Stimulated activated CD4-positive, alpha-beta T cell treated with anti-CD3 and anti-CD28 coated beads, Interleukin-12 subunit alpha, Interleukin-12 subunit beta, amount 100 ng/mL, for 24 hours (primary cell): ENCODE measurements around the gene RNPS1.
"Not testable (repeated sequence)": the region's sequence is repeated elsewhere in the genome, so short reads cannot be mapped to it uniquely, and the experiment has no call there.

Experiments used
- DNase-seq, 2 experiments: peaks; one replicate each; pipeline ENCODE4 v3.0.0-alpha.2; 2020; ENCODE audit warnings: low read depth in 2 of 2

RNPS1 gene

DNA sequence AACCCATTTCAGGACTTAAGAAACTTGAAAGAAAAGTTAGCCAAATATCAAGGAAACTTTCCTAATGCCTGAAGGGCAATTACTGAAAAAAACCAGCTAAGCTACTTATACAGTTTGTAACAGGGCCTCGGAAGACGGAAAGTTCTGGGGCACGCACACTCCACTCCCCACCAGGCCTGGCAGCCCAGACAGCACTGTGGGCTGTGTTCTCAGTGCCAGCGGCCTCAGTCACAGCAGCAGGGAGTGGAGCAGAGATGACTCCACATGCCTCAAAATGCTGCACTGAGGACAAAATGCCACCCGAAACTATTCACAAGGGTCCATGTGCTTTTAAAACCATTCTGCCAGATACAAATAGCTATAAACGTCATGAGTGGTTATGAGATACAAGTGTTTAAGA is 10.2 kb downstream of the RNPS1 start:
- DNase-seq, result no peak

DNA sequence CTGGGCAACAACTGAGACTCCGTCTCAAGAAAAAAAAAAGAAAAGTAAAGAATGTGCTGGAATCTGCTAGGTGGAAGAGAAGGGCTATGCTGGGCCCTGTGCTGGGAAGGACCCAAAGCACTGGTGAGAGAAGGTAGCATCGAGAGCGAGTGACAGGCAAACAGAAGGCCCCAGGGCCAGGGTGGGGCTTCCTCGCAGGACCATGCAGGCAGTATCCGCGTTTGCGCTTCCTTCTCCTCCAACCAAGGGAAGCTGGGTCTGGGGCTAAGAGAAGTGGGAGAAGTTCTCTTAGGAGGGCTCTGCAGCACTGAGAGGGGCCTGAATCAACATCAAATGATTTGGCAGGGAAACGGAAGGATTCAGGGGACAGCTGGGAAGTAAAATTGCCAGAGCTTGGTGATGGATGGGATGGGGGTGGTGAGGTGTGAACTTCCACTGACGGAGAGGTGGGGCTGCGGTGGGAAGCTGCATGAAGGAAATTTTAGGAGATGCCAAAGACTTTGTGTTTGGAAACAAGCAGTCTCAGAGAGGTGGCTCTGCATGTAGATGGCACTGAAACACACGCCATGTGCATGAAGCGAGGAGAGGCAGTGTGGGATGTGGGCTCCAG is 11.3 kb downstream of the RNPS1 start:
- DNase-seq, result no peak

DNA sequence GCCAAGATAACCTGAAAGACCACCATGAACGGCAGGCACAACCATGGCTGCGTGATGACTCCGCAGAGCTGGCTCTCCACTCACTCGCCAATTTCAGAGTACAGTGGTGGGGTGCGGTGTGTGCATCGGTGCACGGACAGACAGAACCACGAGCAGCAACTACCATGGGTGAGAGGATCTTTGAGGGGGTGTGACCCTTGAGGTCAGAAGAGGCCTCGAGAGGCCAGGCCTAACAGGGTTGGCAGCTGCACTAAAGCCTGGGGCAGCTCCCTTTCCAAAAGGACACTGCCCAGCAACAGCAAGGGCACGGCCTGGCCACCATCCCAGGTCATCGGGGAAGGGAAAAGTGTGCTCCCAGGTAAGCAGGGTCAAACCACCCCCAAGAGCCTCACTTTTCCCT is 14.6 kb downstream of the RNPS1 start:
- DNase-seq, result no peak

DNA sequence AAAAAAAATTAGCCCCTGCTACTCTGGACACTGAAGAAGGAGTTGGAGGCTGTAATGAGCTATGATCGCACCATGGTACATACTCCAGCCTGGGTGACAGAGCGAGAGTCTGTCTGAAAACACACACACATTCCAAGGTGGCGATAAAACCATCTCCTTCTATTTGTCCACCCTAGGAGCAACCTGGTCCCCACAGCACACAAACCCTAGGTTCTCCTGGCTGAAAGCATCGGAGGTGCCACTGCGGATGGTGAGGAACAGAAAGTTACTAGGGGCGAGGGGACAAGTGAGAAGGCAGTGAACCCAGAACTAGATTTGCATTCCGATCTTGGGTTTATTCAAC is 15.1 kb downstream of the RNPS1 start:
- no peak for DNase-seq

DNA sequence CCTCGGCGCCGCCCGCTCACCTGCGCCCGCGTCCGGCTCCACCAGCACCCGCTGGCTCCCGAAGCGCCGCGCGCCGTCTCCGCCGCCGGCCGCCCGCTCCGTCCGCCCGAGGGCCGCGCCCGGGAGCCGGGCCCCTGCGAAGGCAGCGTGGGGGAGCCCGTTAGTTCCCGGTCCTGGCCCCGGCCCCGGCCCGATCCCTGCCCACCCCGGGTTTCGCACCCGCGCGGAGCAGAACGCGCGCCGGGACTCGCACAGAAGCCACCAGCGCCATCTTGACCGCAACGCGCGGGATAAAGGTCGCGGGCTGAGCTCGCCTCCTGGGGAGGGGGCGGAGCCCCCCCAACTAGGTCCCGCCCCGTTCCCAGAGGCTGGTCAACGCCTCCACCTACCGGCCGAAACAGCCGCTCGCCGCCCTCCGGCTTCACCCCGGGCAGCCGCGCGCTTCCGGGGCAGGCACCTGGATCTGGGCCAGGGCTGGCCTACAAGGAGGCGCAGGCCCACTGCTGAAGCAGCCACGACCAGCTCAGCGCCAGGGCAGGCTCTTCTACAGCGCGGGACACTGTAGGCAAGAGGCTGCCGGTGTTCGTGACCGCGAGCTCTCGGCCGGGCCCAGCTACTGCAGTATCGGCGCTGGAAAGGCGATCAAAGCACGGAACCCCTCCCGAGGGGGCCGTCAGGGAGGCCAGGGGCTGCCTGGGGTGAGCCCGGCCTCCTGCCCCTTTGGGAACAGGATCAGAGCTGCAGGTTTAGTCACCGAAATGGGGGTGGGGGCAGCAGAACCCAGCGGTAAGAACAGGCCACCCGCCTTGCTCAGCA is 16.4 kb downstream of the RNPS1 start, which contains the start of gene ECI1:
Gene ECI1 (minus strand): TSS at position 292 of the 816 bp plus-strand sequence. CDS start 21 bp downstream, at position 271.
- DNase-seq, result peak; percentile 55 to 85

DNA sequence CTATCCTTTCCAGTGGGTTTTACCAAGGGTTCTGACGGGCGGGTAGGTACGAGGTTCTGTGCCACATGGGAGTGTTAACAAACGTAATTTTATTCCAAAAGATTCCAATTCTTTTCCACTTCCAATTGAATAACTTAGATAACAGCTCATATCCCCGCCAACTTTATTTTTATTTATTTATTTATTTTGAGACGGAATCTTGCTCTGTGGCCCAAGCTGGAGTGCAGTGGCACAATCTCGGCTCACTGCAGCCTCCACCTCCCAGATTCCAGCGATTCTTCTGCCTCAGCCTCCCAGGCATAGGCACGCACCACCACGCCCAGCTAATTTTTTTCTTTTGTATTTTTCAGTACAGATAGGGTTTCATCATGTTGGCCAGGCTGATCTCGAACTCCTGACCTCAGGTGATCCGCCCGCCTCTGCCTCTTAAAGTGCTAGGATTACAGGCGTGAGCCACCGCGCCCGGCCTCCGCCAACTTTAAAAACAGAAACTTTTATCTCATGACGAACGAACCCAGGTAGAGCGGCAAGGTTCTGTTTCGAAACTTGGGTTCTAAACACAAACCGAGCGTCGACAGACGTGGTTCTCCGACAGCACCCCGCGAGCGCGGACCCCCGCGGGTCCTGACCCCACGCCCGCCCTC is 17.2 kb downstream of the RNPS1 start:
- no peak for DNase-seq

DNA sequence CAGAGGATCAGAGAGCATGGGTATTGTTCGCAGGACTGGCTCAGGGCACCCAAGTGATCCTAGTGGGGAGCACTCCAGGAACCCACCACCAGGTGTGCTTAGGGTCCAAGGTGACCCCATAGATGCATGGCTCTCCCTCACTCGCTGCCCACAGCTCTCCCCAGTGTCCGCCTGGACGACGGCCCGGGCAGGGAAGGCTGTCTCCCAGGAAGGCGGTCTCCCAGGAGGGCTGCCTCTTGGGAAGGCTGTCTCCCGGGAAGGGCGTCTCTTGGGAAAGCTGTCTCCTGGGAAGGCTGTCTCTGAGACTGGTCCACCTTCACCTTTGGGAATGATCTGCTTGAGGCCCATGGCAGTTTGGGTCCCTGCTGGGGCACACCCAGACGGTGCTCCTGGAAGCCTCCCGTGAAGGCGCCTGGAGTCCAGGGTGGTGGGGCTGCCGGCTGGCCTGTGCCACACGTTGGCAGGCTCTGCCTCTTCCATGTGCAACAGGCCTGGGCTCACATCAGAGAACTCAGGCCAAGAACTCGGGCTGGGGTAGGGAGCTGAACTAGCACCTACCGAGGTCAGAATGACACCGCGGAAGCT is 21.5 kb downstream of the RNPS1 start:
- no peak for DNase-seq

DNA sequence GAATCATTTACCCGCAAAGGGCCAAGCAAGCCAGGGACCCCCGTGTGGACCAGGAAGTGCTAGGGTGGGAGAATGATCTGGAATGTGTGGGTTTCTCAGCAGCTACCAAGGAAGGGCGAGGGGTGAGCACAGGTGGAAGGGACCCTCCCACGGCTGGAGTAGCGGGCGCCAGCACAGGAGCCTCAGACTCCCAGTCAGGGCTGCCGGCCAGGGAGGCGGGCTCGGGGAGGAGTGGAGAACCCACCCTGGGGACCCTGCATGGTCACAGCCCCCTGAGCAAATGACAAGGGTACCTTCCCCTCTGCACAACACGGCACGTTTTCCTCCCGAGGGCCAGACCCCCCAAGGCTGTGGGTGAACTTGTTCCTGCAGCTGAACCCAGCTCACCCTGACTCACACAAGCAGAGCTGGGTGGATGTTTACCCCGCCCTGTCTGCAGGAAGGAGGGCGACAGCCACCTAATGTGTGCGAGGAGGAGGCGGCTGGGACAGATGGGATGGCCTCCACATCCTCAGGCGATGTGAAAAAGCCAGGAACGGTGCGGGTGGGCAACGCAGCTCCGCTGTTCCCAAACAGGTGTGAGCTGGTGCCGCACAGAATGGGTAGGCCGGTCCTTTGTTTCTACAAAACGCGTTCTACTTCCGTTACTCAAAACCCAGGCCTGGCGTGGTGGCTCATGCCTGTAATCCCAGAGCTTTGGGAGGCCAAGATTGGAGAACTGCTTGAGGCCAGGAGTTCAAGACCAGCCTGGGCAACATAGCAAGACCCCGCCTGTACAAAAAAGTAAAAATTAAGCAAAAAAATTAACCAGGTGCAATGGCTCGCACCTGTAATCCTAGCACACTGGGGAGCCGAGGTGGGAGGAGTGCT is 22.8 kb downstream of the RNPS1 start:
- no peak for DNase-seq

DNA sequence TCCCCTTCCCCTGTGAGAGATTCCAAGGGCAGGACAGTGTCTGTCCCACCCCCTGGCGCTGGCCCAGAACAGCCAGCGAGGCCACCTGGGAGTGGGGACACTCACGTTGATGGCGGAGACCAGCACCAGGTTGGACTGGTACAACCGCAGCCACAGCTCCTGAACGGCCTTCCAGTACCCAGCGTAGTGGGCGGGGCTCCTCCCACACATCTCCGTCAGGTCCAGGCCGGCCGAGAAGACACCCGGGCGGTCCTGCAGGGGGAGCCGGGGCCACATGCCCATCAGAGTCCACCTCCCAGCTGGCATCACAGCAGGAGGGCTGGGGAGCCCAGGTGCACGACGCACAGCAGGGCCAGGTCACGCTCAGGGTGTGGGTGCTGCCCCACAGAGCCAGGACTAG is 23.6 kb downstream of the RNPS1 start:
- no peak for DNase-seq

DNA sequence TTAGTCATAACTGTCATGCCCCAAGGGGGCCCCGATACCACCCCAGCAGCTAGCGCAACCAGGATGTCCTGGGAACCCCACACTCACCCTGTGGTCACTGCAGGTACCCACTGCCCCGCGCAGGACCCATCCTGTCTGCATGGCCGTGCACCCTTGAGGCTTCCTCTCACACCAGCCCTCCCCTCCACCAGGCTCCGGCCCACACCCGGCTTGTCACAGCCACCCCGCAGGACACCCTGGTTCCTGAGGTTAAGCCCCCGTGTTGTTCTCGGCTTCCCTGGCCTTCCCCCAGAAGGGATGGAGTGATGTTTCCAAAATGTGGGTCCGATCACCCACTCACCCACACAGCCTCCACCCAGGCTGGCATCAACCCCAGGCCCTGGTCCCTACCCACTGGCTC is 24.1 kb downstream of the RNPS1 start:
- DNase-seq, result no peak

DNA sequence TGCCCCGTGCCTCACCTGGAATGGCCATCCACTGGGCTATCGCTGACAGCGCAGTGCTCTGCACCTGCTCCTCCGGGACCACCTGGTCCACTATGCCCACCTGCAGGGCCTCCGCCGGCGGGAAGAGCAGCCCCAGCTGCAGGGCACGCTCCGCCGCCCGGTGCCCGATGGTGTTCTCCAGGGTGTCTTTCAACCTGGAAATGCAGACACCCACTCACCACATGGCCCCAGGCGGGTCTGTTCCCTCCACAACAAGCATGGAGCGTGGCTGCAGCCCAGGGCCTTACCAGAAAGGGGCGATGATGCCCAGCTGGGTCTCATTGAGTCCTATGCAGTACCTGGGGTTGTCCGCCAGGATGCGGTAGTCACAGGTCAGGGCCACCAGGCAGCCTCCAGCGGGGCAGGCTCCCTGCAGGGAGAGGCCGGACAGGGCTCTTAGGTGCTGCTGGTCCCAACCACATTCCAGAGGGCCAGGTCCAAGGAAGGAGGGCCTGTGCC is 24.8 kb downstream of the RNPS1 start:
- DNase-seq, result no peak

DNA sequence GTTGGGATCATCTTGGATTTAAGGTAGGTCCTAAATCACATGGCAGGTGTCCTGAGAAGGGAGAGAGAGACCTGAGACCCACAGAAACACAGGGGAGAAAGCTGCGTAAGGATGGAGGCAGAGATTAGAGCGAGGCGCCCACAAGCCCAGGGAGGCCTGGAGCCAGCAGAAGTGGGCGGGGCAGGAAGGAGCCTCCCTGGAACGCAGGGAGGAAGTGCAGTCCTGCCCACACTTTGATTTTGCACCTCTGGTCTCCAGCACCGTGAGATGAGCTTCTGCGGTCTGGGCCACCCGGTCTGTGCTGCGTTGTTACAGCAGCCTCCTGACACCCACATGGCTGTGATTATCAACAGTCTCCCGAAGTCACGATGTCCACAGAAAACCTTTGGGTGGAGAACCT is 25.3 kb downstream of the RNPS1 start:
- DNase-seq, result no peak

DNA sequence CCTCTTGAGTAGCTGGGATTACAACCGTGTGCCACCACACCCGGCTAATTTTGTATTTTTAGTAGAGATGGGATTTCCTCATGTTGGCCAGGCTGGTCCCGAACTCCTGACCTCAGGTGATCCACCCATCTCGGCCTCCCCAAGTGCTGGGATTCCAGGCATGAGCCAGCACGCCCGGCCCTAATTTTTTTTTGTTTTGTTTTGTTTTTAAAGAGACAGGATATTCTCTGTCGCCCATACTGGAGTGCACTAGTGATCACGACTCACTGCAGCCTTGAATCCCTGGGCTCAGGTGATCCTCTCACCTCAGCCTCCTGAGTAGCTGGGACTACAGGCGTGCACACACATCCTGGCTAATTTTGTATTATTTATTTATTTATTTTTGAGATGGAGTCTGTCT is 27.6 kb downstream of the RNPS1 start:
- not testable (repeated sequence) for DNase-seq

DNA sequence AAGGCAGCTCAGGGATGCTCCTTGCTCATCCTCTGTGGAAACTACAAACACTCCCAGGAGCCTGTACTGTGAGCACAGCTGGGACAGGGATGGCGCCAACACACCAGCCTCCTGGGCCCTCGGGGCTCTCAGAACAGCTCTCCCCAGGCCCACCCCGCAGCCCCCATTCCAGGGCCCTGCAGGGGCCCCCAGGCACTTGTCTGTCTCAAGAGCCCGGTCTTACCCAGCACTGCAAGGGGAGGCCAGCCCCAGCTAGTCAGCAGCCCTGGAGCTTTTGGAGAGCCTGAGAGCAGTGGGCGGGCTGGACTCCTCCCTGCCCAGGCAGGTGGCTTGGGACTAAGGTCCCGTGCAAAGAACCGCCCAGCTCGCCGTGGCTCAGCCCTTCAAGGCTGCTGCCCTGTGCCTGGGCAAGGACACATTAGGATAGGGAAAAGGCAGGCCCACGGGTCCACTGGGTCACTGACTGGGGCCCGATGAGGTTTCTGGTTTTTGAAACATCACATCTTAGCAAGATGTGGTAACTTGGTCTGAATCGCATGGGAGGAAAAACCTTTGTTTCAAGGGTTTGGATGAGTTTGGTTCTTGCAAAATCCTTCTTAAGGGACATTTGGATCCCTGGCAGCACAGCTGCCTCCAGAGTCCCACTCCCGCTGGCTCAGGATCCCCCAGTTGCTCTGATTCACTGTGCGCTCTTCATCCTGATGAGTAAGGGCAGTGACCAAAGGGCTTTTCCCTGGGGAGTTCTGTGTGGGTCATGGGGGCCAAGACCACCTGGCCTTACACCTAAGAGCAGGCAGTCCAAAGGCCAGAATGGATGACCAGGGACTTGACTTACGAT is 28.9 kb downstream of the RNPS1 start:
- DNase-seq, result no peak

DNA sequence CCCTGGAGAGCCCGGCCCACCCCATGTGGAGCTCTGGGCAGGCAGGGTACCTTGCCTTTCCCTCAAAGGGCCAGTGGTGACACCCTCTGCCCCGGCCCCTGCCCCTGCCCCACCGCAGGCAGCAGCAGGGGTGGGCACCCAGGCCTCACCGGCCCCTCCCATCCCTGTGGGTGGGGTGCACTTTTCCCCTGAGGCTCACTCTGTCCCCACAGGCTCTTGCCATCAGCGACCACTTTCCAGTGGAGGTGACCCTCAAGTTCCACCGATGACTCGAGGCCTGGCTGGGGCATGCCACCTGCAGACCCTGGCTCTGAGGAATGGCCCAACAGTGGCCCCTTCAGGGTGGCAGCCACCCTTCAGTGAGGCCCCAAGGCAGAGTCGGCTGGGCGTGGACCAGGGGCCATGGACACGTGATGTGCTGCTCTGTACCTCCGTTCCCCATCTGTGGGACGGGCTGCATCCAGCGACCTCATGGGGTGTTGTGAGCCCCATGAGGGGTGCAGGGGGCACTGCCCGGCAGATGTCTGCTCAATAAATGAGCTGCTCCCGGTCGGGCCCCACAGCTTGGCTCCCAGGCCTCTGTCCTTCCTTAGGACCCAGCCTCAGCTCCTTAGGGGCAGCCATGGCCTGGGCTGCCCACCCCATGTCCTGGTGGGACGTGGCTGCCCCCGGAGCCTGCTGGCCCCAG is 29.6 kb downstream of the RNPS1 start:
- DNase-seq, result no peak

DNA sequence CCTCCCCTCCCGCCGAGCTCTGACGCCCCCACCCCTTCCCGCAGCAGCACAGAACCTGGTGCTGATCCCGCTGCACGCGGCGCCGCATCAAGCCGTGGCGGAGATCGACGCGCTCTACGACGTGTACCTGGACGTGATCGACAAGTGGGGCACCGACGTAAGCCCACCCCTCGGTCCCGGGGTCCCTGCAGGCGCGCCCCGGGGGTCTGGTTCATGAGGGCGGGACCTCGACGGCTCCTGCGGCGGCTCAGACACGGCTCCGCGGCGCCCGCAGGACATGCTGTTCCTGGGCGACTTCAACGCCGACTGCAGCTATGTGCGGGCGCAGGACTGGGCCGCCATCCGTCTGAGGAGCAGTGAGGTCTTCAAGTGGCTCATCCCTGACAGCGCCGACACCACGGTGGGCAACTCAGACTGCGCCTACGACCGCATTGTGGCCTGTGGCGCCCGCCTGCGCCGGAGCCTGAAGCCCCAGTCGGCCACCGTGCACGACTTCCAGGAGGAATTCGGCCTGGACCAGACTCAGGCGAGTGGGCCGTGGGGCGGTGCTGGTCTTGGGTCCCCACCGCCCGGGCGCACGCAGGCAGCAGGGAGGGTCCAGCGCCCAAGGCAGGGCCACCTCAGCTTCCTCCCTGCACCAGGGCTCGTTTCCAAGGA is 30.3 kb downstream of the RNPS1 start:
- no peak for DNase-seq

DNA sequence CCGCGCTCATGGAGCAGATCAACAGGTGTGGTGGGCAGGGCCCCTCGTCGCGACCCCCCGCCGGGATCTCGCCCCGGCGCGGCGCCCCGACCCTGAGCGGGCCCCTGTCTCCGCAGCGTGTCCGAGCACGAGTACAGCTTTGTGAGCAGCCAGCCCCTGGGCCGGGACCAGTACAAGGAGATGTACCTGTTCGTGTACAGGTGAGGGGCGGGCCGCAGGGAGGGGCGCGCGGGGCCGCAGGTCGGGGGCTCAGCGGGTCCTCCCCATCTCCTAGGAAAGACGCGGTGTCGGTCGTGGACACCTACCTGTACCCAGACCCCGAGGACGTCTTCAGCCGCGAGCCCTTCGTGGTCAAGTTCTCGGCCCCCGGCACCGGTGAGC is 30.8 kb downstream of the RNPS1 start:
- DNase-seq, result no peak

DNA sequence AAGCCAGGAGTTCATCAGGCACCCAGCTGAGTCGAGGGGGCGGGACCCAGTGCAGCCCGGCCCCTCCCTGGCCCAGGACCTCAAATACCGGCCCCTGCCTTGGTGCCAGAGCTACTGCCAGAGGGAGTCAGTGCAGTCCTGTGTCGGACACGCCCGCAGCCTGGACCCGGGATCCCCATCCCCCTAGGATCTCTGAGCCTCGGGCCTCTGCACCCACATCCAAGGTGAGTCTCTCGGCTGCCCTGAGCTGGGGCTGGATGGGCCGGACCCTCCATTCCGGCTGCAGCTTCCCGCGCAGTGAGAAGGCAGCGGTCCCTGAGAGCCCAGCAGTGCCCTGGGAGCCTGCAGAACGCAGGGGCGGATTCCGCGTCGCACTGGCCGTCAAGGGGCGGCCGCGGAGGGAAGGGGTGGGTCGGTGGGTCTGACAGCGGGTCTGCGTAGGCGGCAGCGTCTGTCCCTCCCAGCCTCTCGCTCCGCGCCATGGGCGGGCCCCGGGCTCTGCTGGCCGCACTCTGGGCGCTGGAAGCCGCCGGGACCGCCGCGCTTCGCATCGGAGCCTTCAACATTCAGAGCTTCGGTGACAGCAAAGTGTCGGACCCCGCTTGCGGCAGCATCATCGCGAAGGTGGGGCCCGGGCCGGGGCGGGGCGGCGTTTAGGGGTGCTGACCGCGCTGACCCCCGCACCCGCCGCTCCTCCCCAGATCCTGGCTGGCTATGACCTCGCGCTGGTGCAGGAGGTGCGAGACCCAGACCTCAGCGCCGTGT is 31.4 kb downstream of the RNPS1 start, which contains the start of gene DNASE1L2:
Gene DNASE1L2 (plus strand): TSS at position 108 of the 765 bp plus-strand sequence. CDS start 373 bp downstream, at position 481.
- no peak for DNase-seq
